Measurements from ENCODE around the gene UBE2B. TPM values are rescaled to one million over a fixed set of nuclear protein-coding genes. Genes with fewer than 3 reads are reported as not detected.
"Not testable (repeated sequence)": the region's sequence is repeated elsewhere in the genome, so short reads cannot be mapped to it uniquely, and the experiment has no call there.

UBE2B gene
- total RNA-seq, result 97.6 and 98.9 TPM in 2 replicates

DNA sequence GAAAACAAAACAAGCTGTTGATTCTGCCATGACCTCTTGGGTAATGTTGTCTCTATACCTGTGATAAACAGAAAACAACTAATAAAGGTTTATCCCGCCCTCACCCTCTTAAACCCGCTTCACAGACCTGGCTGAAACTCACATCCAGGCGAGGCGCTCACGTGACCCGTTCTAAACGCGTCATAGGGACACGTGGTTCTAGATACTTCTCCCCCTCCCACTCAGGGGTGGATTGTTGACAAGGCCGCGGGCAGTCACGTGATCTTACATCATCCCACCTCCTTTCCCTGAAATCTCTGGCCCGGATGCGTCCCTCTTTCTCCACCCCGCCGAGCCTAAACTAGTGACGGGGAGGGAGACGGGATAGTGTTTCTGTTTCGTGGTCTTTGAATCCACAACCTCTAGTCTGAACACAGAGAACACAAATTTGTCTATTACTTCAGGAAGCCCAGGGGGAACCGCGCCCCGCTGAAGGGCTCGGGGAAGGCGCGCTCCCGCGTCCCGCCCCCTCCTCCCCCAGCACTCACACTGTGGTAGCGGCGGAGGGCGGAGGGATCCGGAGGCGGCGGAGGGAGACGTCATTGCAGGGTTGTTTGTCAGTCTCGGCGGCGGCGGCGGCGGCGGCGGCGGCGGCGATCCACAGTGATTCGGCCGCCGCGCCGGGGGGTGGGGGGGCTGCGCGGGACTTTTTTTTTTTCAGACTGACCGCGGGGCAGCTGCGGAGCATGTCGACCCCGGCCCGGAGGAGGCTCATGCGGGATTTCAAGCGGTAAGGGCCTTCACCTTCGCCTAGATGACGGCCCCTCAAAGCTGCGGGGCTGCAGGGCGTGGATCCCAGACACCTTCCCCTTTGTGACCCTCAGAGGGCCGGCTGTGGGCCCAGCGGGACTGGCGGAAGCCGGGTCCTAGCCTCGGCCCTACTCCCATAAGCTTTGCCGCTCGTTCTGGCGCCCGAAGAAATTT is at the start of gene UBE2B:
Gene UBE2B (plus strand): TSS at position 699 of the 963 bp plus-strand sequence. CDS start 27 bp downstream, at position 726.
- intact Hi-C loops (cut with micrococcal nuclease), result loop anchor here (1.0 to 5.0 kb wide), 13 partner anchors 40 to 534 kb away; partner anchors contain the start of genes C5orf15, C5orf24, CAMLG and CDKN2AIPNL

DNA sequence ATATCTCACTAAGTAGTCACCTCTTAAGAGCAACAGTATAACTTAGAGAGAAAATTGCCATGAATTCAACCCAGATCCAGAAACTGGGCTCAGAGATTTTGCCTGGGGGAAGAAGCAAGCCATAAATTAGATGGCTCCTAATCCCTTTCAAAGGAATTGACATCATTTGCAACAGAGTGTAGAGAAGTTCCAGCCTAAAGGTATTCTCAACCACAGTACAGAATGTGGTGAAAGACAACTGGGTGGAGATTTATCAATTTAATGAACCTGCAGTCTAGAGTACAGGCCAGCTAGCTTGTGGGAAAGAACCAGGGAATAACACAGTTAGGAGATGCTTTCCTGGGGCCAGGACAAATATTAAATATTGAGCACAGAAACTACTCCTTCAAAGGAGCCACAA is 44.0 kb upstream of the UBE2B start:
- intact Hi-C loops (cut with micrococcal nuclease), result no loop called here

- intact Hi-C loops (cut with micrococcal nuclease), result no loop called here
These were observed 42.8 kb upstream of the UBE2B start for GRCh38 chr5:134328619-134329018.

DNA sequence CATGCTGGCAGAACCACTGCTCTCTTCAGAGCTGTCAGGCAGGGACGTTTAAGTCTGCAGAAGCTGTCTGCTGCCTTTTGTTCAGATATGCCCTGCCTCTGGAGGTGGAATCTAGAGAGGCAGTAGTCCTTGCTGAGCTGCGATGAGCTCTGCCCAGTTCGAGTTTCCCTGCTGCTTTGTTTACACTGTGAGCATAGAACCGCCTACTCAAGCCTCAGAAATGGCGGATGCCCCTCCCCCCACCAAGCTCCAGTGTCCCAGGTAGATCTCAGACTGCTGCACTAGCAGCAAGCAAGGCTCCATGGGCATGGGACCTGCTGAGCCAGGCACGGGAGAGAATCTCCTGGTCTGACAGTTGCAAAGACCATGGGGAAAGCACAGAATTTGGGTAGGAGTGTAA is 34.5 kb upstream of the UBE2B start:
- intact Hi-C loops (cut with micrococcal nuclease), result not testable (repeated sequence)

DNA sequence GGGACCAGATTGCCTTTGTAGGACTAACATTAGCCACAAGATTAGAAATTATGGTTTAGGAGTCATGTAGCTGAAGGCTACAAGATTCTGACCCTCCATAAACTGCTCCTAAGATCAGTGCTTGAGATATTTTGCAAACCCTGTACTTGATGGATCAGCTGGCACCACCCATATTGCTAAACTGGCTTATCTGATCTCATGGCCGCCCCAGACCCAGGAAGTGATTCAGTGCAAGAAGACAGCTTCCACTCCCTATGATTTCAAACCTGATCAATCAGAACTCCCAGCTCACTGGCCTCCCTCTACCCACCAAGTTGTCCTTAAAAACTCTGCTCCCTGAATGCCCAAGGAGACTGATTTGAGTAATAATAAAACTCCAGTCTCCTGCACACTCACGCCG is 27.9 kb upstream of the UBE2B start:
- intact Hi-C loops (cut with micrococcal nuclease), result not testable (repeated sequence)

DNA sequence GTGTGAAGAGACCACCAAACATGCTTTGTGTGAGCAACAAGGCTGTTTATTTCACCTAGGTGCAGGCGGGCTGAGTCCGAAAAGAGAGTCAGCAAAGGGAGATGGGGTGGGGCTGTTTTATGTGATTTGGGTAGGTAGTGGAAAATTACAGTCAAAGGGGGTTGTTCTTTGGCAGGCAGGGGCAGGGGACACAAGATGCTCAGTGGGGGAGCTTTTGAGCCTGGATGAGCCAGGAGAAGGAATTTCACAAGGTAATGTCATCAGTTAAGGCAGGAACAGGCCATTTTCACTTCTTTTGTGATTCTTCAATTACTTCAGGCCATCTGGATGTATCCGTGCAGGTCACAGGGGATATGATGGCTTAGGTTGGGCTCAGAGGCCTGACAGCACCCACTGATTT is 25.9 kb upstream of the UBE2B start:
- intact Hi-C loops (cut with micrococcal nuclease), result not testable (repeated sequence)

DNA sequence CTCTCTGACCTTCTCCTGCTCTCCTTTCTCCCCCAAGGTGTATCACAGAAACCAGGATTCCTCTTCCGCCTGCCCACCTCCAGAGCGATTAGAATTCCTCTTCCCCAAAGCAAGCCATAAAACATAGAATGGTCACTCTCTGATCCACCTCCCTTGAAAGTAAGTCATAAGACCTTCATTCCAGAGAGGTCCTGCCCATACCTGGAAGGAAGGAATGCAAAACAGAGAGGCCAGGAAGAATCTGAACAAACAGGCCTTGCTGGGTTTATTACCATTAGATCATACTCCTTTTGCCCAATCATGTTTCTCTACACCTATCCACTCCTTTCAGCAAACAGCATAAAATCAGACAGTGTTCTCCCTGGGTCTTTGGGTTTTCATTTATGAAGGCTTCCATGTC is 25.4 kb upstream of the UBE2B start:
- intact Hi-C loops (cut with micrococcal nuclease), result no loop called here

- intact Hi-C loops (cut with micrococcal nuclease), result no loop called here
These were observed 21.9 kb upstream of the UBE2B start for GRCh38 chr5:134349463-134349862.

DNA sequence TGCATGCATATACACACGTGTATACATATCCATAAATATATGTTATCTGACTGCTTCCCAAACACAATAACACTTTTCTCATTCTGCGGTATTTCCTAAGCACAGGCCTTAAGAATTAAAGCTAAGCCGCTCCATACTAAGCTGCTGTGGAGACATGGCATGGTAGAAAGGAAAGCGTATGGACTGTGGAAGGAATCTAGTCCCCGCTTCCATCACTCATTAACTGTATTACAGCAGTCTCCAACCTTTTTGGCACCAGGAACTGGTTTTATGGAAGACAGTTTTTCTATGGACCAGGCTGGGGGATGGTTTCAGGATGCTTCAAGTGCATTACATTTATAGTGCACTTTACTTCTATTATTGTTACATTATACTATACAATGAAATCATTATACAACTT is 15.7 kb upstream of the UBE2B start:
- intact Hi-C loops (cut with micrococcal nuclease), result no loop called here

GRCh38 chr5:134365604-134366003 is 5.8 kb upstream of the UBE2B start:
- intact Hi-C loops (cut with micrococcal nuclease), result loop anchor here (10.0 kb wide), 1 partner anchor 1029 kb away; the partner anchor contains the start of gene MACROH2A1

- intact Hi-C loops (cut with micrococcal nuclease), result loop anchor here (1.0 to 5.0 kb wide), 6 partner anchors 68 to 534 kb away; partner anchors contain the start of genes C5orf15, C5orf24, PCBD2 and VDAC1
These were observed 978 bp upstream of the UBE2B start for GRCh38 chr5:134370311-134370870.

GRCh38 chr5:134371834-134372340 is 518 bp downstream of the UBE2B start:
- intact Hi-C loops (cut with micrococcal nuclease), result loop anchor here (1.0 to 5.0 kb wide), 16 partner anchors 12 to 533 kb away; partner anchors contain the start of genes C5orf15, C5orf24, CAMLG and CDKN2AIPNL

GRCh38 chr5:134373633-134374032 is 2.3 kb downstream of the UBE2B start:
- intact Hi-C loops (cut with micrococcal nuclease), result loop anchor here (2.0 to 5.0 kb wide), 2 partner anchors 213 to 406 kb away; partner anchors contain the start of gene C5orf15

- intact Hi-C loops (cut with micrococcal nuclease), result loop anchor here (5.0 kb wide), 1 partner anchor 407 kb away; the partner anchor contains the start of gene C5orf15
These were observed 2.9 kb downstream of the UBE2B start for GRCh38 chr5:134374232-134374631.

GRCh38 chr5:134380346-134380745 is 9.0 kb downstream of the UBE2B start:
- intact Hi-C loops (cut with micrococcal nuclease), result no loop called here

GRCh38 chr5:134382204-134382603 is 10.8 kb downstream of the UBE2B start:
- intact Hi-C loops (cut with micrococcal nuclease), result not testable (repeated sequence)

DNA sequence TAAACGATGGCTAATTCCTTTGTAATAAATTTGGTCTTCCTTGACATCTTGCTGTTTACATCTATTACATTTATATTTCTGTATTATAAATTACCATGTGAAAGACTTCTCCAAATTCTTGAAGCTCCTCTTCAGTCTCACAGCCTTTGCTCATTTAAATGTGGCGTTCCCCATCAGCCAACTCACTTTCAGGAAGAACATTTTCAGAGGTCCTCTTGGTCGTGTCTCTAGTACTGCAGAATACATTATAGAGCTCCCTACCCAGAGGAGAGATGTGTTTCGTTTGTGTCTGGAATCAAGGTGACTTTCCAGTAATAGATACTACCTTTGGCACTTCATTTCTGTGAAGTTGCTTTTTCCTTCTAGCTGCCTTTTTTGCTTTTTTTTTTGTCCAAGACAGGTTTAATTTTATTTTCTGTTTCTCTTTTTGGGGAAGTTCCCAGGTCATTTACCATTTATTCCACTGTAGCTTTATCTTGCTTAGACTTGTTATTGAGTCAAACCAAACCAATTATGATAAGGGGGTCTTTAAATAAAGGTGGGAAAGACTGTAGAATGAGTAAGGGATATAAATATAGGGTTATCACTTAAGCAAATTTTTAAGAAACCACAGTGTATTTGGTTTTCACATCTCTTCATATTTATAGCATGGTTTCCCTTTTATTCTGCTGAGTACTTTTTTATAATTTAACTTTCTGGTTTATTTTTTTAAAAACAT is 12.8 kb downstream of the UBE2B start:
- intact Hi-C loops (cut with micrococcal nuclease), result loop anchor here (1.0 kb wide), 1 partner anchor 12 kb away; no protein-coding TSS in a partner anchor

- intact Hi-C loops (cut with micrococcal nuclease), result no loop called here
These were observed 16.1 kb downstream of the UBE2B start for GRCh38 chr5:134387443-134387842.

DNA sequence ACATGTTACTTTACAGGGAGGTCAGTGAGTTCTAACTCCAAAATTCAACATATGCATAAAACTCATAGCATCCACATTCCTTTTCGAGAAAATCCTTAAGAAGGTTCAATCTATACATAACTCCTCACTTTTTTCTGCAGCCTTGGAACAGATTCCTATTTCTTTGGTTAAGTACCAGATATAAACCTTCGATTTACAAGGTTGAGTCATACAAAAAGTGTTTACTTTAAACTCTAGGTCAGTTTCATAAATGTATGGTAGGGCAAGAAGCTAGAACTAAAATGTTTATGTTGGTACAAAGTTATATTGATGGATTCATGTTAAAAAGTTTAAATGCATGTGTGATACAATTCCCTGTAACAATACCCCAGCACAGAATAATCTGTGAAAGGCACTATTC is 20.9 kb downstream of the UBE2B start:
- intact Hi-C loops (cut with micrococcal nuclease), result no loop called here

DNA sequence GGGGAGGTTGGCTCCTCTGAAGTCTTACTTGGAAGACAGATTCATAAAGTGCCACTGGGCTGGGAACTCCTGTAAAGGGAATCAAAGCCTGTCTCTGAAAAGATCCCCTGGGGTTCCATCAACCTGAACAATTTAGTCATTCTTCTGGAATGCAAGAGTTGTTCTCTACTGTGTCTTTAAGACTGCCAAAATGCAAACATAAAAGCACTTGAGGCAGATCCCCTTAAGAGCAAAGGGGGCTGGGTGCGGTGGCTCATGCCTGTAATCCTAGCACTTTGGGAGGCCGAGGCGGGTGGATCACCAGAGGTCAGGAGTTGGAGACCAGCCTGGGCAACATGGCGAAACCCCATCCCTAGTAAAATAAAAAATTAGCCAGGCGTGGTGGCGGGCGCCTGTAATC is 23.6 kb downstream of the UBE2B start:
- intact Hi-C loops (cut with micrococcal nuclease), result no loop called here

GRCh38 chr5:134396274-134396673 is 24.9 kb downstream of the UBE2B start:
- intact Hi-C loops (cut with micrococcal nuclease), result no loop called here
